Adrenal gland (tissue), 12 donors: Measurements from ENCODE around the gene GRID1. TPM values are rescaled to one million over a fixed set of nuclear protein-coding genes. Genes with fewer than 3 reads are reported as not detected.
A peak's percentile ranks its signal among the peaks of the same experiment; 100 is the strongest.

Source experiments
- DNase-seq, 7 donors: peaks; one replicate each; pipeline ENCODE4 v3.0.0-alpha.2; 2019 to 2020
- H3K27ac ChIP-seq, 5 donors: fragments of 200-600 bp; sonication (generic) in 4 of 5; 1 replicate in 3 of 5; 2 replicates in 2 of 5; pipeline versions ENCODE4 v1.5.1 to v1.8.0; 2016 to 2020; ENCODE audit warnings: mild to moderate bottlenecking in 1 of 5
- H3K27me3 ChIP-seq: fragments of 200-600 bp; 2 replicates; pipeline ENCODE4 v1.8.0; 2021
- H3K36me3 ChIP-seq, 2 donors: fragments of 200-600 bp; replicated peaks in 1 of 2; 1 replicate in 1 of 2; 2 replicates in 1 of 2; pipeline versions ENCODE4 v1.5.1 to v1.8.0; 2018 to 2022
- H3K4me1 ChIP-seq, 2 donors: fragments of 200-600 bp; replicated peaks in 1 of 2; 1 replicate in 1 of 2; 2 replicates in 1 of 2; pipeline versions ENCODE4 v1.5.1 to v1.8.0; 2018 to 2021
- H3K4me3 ChIP-seq, 4 donors: fragments of 200-600 bp; sonication (generic) in 3 of 4; one replicate each; pipeline ENCODE4 v1.5.1; 2016 to 2018
- H3K9me3 ChIP-seq, 3 donors: fragments of 200-600 bp; sonication (generic) in 1 of 3; replicated peaks in 1 of 3; 1 replicate in 2 of 3; 2 replicates in 1 of 3; pipeline versions ENCODE4 v1.5.1 to v1.8.0; 2016 to 2021
- POLR2A ChIP-seq, 2 donors: fragments of 450-650 bp; IDR thresholded peaks; one replicate each; pipeline ENCODE4 v1.6.1; 2017; ENCODE audit warnings: antibody characterized with exemption in 2 of 2, mild to moderate bottlenecking in 2 of 2, moderate library complexity in 1 of 2
- WGBS, 4 donors: extraction: QIAGEN DNeasy Blood & Tissue Kit in 2 of 4; methylation state at CpG; one replicate each; pipeline versions ENCODE4 v1.1.5 to v1.1.7; 2013 to 2017; 5-methylcytosine and 5-hydroxymethylcytosine counted together
- intact Hi-C, 2 donors: fragments of 100-400 bp; cut with DNase I; formaldehyde crosslinking; loops; one replicate each; pipeline versions ENCODE4 v1.14.1 to v1.15.0; 2022 to 2023
- polyA plus RNA-seq, 3 donors: library from polyadenylated mRNA; stranded (reverse); fragments of 200-250 nt in 2 of 3; fragments of 350-450 nt in 1 of 3; fragmentation: Illumina TruSeq in 1 of 3; extraction: RNeasy Lipid Tissue Mini Kit (QIAGEN cat#74804) in 1 of 3; gene quantifications; one replicate each; pipeline ENCODE4 v1.2.3, GENCODE V29; 2013 to 2014
- total RNA-seq, 9 donors: library from RNA; depleted of rRNA in 4 of 9; stranded (reverse); fragments of >200 nt in 4 of 9; fragments of 120-200 nt in 1 of 9; fragmentation: NEBNext Ultra II Directional in 1 of 9; extraction: Animal tissue kit (Norgen Biotek cat#: 25700) in 1 of 9; gene quantifications; one replicate each; pipeline versions ENCODE4 v1.1.0 to v1.2.4, GENCODE V29; 2013 to 2023
- TF ChIP-seq, protein P1 (sequence below), 6 experiments: fragments of 450-650 bp in 4 of 6; fragments of 200-600 bp in 2 of 6; sonication (generic) in 1 of 6; IDR thresholded peaks; 1 replicate in 5 of 6; 2 replicates in 1 of 6; pipeline versions ENCODE4 v1.5.1 to v1.8.0; 2016 to 2021; ENCODE audit warnings: antibody characterized with exemption in 6 of 6, mild to moderate bottlenecking in 2 of 6, moderate library complexity in 1 of 6
- donor health status: healthy with polysubstance abuse.
- donor health status: Bipolar disorder and iron deficiency.
- donor health status: DM: yes; HTN: yes; CAD: no.
- donor health status: DM: no; HTN: no; CAD: no.
- donor health status: DM: no; HTN: no; CAD: no.
- donor health status: DM: yes; HTN: yes; CAD: no.

GRID1 gene
- total and polyA plus RNA-seq, 12 donors = 2.2 to 8.0 (median 4.1) TPM

DNA sequence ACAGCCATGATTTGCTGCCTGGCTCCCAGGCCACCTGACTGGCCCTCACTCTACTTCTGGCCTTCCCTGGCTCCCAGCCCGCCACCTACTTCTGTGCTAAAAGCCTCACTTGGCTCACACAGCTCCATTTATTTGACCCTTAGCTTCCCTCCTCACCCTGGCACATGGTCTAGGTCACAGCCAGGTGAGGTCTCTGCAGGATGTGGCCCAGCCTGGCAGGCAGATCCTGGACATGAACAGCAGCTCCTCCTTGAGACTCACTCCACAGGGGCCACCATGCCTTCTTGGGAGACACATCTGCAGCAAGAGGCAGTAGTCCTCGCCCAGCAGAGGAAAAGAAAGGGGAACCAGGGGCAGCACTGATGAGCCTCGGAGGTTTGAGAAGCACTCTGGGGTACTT, 64.6 kb downstream of the GRID1 start:
- no peaks in the 10 kb centered on the region for H3K36me3 ChIP-seq
- intact Hi-C loops = no loop called here
- no peaks in the 10 kb centered on the region for H3K27me3 ChIP-seq
- H3K27ac ChIP-seq = no peak overlapping the region
- no peaks in the 10 kb centered on the region for H3K4me1 ChIP-seq
- DNase-seq = peak in 2 of 7 donors; percentile 13 to 28
- 80 to 85% (median 82%) methylated on average over 2 to 3 of the region's 3 CpGs for WGBS, 4 donors
- H3K9me3 ChIP-seq = no peaks in the 10 kb centered on the region
- TF ChIP-seq POLR2A (IDR thresholded peaks at IDR 0.05) = no peak
- TF ChIP-seq, protein P1, sequence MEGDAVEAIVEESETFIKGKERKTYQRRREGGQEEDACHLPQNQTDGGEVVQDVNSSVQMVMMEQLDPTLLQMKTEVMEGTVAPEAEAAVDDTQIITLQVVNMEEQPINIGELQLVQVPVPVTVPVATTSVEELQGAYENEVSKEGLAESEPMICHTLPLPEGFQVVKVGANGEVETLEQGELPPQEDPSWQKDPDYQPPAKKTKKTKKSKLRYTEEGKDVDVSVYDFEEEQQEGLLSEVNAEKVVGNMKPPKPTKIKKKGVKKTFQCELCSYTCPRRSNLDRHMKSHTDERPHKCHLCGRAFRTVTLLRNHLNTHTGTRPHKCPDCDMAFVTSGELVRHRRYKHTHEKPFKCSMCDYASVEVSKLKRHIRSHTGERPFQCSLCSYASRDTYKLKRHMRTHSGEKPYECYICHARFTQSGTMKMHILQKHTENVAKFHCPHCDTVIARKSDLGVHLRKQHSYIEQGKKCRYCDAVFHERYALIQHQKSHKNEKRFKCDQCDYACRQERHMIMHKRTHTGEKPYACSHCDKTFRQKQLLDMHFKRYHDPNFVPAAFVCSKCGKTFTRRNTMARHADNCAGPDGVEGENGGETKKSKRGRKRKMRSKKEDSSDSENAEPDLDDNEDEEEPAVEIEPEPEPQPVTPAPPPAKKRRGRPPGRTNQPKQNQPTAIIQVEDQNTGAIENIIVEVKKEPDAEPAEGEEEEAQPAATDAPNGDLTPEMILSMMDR (IDR thresholded peaks at IDR 0.05) = no peak
- H3K4me3 ChIP-seq = no peak overlapping the region

DNA sequence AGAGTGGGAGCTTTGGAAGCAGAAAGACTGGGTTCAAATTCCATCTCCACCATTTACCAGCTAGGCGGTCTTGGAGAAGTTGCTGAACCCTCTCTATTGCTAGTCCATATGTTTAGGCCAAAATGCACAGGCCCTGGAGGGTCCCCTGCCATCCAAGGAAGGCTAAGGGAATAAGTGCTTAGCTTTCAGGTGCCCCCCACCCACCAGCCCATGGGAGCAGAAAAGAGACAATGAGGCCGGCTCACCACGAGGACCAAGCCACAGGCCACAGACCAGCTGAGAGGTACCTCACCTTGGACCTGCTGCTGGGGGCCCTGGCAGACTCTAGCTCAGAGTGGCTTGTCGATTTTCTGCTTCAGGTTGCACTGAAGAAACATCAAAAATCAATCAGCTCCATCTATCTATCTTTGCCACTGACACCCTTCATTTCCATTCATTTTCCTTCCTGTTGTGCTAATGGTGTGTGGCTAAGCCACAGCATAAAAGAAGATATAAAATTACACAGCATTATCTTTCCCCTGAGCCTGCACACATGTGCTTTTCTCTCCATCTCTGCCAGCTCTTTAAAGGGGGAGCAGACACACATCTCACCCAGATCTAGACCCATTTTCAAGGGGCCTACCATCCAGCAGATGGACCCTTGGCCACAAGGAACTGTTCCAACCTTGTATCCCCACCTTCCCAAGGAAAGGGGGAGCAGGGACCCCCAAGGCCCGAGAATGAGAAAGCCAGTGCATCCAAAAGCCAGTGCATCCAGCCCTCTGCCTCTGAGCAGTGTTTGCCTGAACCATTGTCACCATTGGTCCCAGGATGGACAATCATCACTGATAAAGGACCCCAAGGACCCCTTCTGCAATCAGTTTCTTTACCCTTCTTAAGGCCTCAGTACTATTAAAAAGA, 65.4 kb downstream of the GRID1 start:
- H3K27me3 ChIP-seq = no peaks in the 10 kb centered on the region
- DNase-seq = peak in 1 of 7 donors; percentile 27
- H3K4me3 ChIP-seq = no peak overlapping the region
- intact Hi-C loops = no loop called here
- no peak overlapping the region for H3K27ac ChIP-seq
- TF ChIP-seq, protein P1 (IDR thresholded peaks at IDR 0.05) = no peak
- TF ChIP-seq POLR2A (IDR thresholded peaks at IDR 0.05) = no peak
- no peaks in the 10 kb centered on the region for H3K4me1 ChIP-seq
- WGBS, 4 donors = 75 to 87% (median 80%) methylated on average over 4 to 5 of the region's 5 CpGs
- no peaks in the 10 kb centered on the region for H3K9me3 ChIP-seq
- no peaks in the 10 kb centered on the region for H3K36me3 ChIP-seq

- DNase-seq = peak in 1 of 7 donors; percentile 15
- no peak for TF ChIP-seq POLR2A (IDR thresholded peaks at IDR 0.05)
- TF ChIP-seq, protein P1 (IDR thresholded peaks at IDR 0.05) = no peak
- H3K9me3 ChIP-seq = no peaks in the 10 kb centered on the region
- WGBS, 4 donors = 88 to 100% (median 91%) methylated on average over 1 to 3 of the region's 3 CpGs
- no peak overlapping the region for H3K27ac ChIP-seq
- no peaks in the 10 kb centered on the region for H3K36me3 ChIP-seq
- no peaks in the 10 kb centered on the region for H3K27me3 ChIP-seq
- intact Hi-C loops = no loop called here
- no peak overlapping the region for H3K4me3 ChIP-seq
- H3K4me1 ChIP-seq = no peaks in the 10 kb centered on the region
Measured at GRCh38 chr10:86300399-86300925, 66.1 kb downstream of the GRID1 start.

GRCh38 chr10:86299562-86299961, 67.0 kb downstream of the GRID1 start:
- H3K36me3 ChIP-seq = no peaks in the 10 kb centered on the region
- no peak overlapping the region for H3K27ac ChIP-seq
- no peaks in the 10 kb centered on the region for H3K9me3 ChIP-seq
- H3K4me1 ChIP-seq = no peaks in the 10 kb centered on the region
- H3K4me3 ChIP-seq = no peak overlapping the region
- intact Hi-C loops = no loop called here
- DNase-seq = peak in 1 of 7 donors; percentile 37
- no peak for TF ChIP-seq POLR2A (IDR thresholded peaks at IDR 0.05)
- TF ChIP-seq, protein P1 (IDR thresholded peaks at IDR 0.05) = no peak
- 84 to 100% (median 87%) methylated on average over 2 to 3 of the region's 3 CpGs for WGBS, 4 donors
- no peaks in the 10 kb centered on the region for H3K27me3 ChIP-seq
